Ishikawa (cell line): ENCODE measurements around the gene FAM53B.

Experiments used
- CEBPB ChIP-seq: IDR thresholded peaks from 2 replicates; pipeline ENCODE4 v1.6.1; 2012
- EGR1 ChIP-seq: IDR thresholded peaks from 2 replicates; pipeline ENCODE4 v1.6.1; 2012
- EP300 ChIP-seq: IDR thresholded peaks from 2 replicates; pipeline ENCODE4 v1.6.1; 2012; ENCODE audit warnings: borderline replicate concordance
- FOXM1 ChIP-seq: IDR thresholded peaks from 2 replicates; pipeline ENCODE4 v1.6.1; 2012; ENCODE audit warnings: low read depth, borderline replicate concordance
- MAX ChIP-seq: IDR thresholded peaks from 2 replicates; pipeline ENCODE4 v1.6.1; 2012
- NFIC ChIP-seq: IDR thresholded peaks from 2 replicates; pipeline ENCODE4 v1.6.1; 2012
- RAD21 ChIP-seq: IDR thresholded peaks from 2 replicates; pipeline ENCODE4 v1.6.1; 2012; ENCODE audit warnings: low read depth
- REST ChIP-seq: IDR thresholded peaks from 2 replicates; pipeline ENCODE4 v1.6.1; 2012; ENCODE audit warnings: low read depth, mild to moderate bottlenecking
- TAF1 ChIP-seq: IDR thresholded peaks from 2 replicates; pipeline ENCODE4 v1.6.1; 2012; ENCODE audit warnings: low read depth, mild to moderate bottlenecking
- TEAD4 ChIP-seq: IDR thresholded peaks from 2 replicates; pipeline ENCODE4 v1.6.1; 2012
- USF1 ChIP-seq: IDR thresholded peaks from 2 replicates; pipeline ENCODE4 v1.6.1; 2012
- YY1 ChIP-seq: IDR thresholded peaks from 2 replicates; pipeline ENCODE4 v1.6.1; 2012; ENCODE audit warnings: low read depth

- TF ChIP-seq REST (no peak), MAX (no peak), TAF1 (no peak), FOXM1 (no peak), EP300 (no peak), YY1 (no peak), CEBPB (no peak), RAD21 (no peak), TEAD4 (no peak), NFIC (no peak), USF1 (no peak), EGR1 (no peak)
These were observed 142.0 kb downstream of the FAM53B start for GRCh38 chr10:124602121-124602561.
